GM23338 (cell line): ENCODE data around the gene CEP78. TPM values are rescaled to one million over a fixed set of nuclear protein-coding genes. Genes with fewer than 3 reads are reported as not detected.

Experiments used
- ATAC-seq: fragments of 200-7000 bp; cut with Tn5 transposase; 3 replicates; pipeline ENCODE4 v1.9.1; 2020
- DNase-seq: peaks from one replicate; pipeline ENCODE4 v3.0.0-alpha.2; 2015; ENCODE audit warnings: low spot score
- H2AFZ ChIP-seq: fragments of 200-600 bp; sonication (generic); 2 replicates; pipeline ENCODE4 v1.8.0; 2016; ENCODE audit warnings: antibody characterized with exemption, mild to moderate bottlenecking, moderate library complexity
- H3F3A ChIP-seq: fragments of 200-600 bp; sonication (generic); replicated peaks from 2 replicates; pipeline ENCODE4 v1.8.0; 2017; ENCODE audit warnings: antibody characterized with exemption, mixed run types, low read depth
- H3K27ac ChIP-seq: fragments of 200-600 bp; sonication (generic); 2 replicates; pipeline ENCODE4 v1.6.1; 2016; ENCODE audit warnings: low read depth
- H3K27me3 ChIP-seq: fragments of 200-600 bp; sonication (generic); 2 replicates; pipeline ENCODE4 v1.8.0; 2016; ENCODE audit warnings: mild to moderate bottlenecking, mixed run types, moderate library complexity; ENCODE audit not compliant: insufficient read depth
- H3K36me3 ChIP-seq: fragments of 200-600 bp; sonication (generic); 2 replicates; pipeline ENCODE4 v1.8.0; 2016; ENCODE audit warnings: mild to moderate bottlenecking; ENCODE audit not compliant: insufficient read depth
- H3K4me1 ChIP-seq: fragments of 200-600 bp; sonication (generic); 2 replicates; pipeline ENCODE4 v1.8.0; 2016; ENCODE audit warnings: mild to moderate bottlenecking, moderate library complexity; ENCODE audit not compliant: insufficient read depth
- H3K4me2 ChIP-seq: fragments of 200-600 bp; sonication (generic); 2 replicates; pipeline ENCODE4 v1.7.1; 2017; ENCODE audit warnings: mixed run types
- H3K4me3 ChIP-seq: fragments of 200-600 bp; sonication (generic); 2 replicates; pipeline ENCODE4 v1.6.1; 2016; ENCODE audit warnings: mixed run types
- H3K79me2 ChIP-seq: fragments of 200-600 bp; sonication (generic); replicated peaks from 2 replicates; pipeline ENCODE4 v1.8.0; 2017; ENCODE audit warnings: mild to moderate bottlenecking; ENCODE audit not compliant: insufficient read depth
- H3K9me2 ChIP-seq: fragments of 200-600 bp; sonication (generic); 2 replicates; pipeline ENCODE4 v1.8.0; 2017; ENCODE audit not compliant: insufficient read depth
- H4K20me1 ChIP-seq: fragments of 200-600 bp; sonication (generic); replicated peaks from 2 replicates; pipeline ENCODE4 v1.8.0; 2017; ENCODE audit warnings: mild to moderate bottlenecking; ENCODE audit not compliant: insufficient read depth
- H3K27ac Mint-ChIP-seq: 2 replicates; pipeline ENCODE4 v1.8.0; 2020; ENCODE audit warnings: inconsistent platforms, mild to moderate bottlenecking, moderate library complexity, mixed read lengths
- H3K27me3 Mint-ChIP-seq: 3 replicates; pipeline ENCODE4 v1.8.0; 2022; ENCODE audit warnings: low read depth, mild to moderate bottlenecking, moderate library complexity, mixed read lengths, inconsistent platforms; ENCODE audit not compliant: insufficient read depth, poor library complexity
- H3K36me3 Mint-ChIP-seq: 3 replicates; pipeline ENCODE4 v1.8.0; 2021; ENCODE audit warnings: low read depth, mild to moderate bottlenecking, inconsistent platforms, moderate library complexity, mixed read lengths
- H3K4me1 Mint-ChIP-seq: 3 replicates; pipeline ENCODE4 v1.8.0; 2020; ENCODE audit warnings: mild to moderate bottlenecking, inconsistent platforms, mixed read lengths
- H3K4me3 Mint-ChIP-seq: 3 replicates; pipeline ENCODE4 v1.8.0; 2021; ENCODE audit warnings: moderate library complexity, mild to moderate bottlenecking, inconsistent platforms, mixed read lengths
- H3K9me3 Mint-ChIP-seq: 3 replicates; pipeline ENCODE4 v1.8.0; 2020; ENCODE audit warnings: moderate library complexity, mild to moderate bottlenecking, inconsistent platforms, mixed read lengths
- CREB1 ChIP-seq: fragments of 250-450 bp; sonication (Bioruptor Pico); IDR thresholded peaks from 2 replicates; pipeline ENCODE4 v1.5.0; 2020; ENCODE audit warnings: low read depth, mild to moderate bottlenecking, moderate library complexity
- EZH2phosphoT487 ChIP-seq: fragments of 200-600 bp; sonication (generic); IDR thresholded peaks from one replicate; pipeline ENCODE4 v1.8.1; 2018; ENCODE audit warnings: antibody characterized with exemption; ENCODE audit not compliant: unreplicated experiment
- JUNB ChIP-seq: IDR thresholded peaks from one replicate; pipeline ENCODE4 v1.6.1; 2016; ENCODE audit warnings: antibody characterized with exemption; ENCODE audit not compliant: unreplicated experiment
- NANOG ChIP-seq: IDR thresholded peaks from 2 replicates; pipeline ENCODE4 v1.6.1; 2016; ENCODE audit warnings: antibody characterized with exemption, borderline replicate concordance
- POLR2AphosphoS5 ChIP-seq: IDR thresholded peaks from 2 replicates; pipeline ENCODE4 v1.6.1; 2016; ENCODE audit warnings: antibody characterized with exemption, low read depth
- STAT1 ChIP-seq: IDR thresholded peaks from one replicate; pipeline ENCODE4 v1.6.1; 2016; ENCODE audit warnings: antibody characterized with exemption; ENCODE audit not compliant: unreplicated experiment
- ZNF114 ChIP-seq: fragments of 250-450 bp; sonication (Bioruptor Pico); IDR thresholded peaks from 2 replicates; pipeline ENCODE4 v1.5.0; 2020; ENCODE audit warnings: mild to moderate bottlenecking, moderate library complexity
- polyA plus RNA-seq: library from polyadenylated mRNA; unstranded; fragments of >200 nt; fragmentation: Nextera tagmentation; extraction: Ambion mirVana; gene quantifications from 2 replicates; pipeline ENCODE4 v1.2.1, GENCODE V29; 2016
- total RNA-seq: library from RNA; depleted of rRNA; stranded (reverse); fragments of >200 nt; shearing (Covaris generic); gene quantifications from 2 replicates; pipeline ENCODE4 v1.2.3, GENCODE V29; 2014
- TF ChIP-seq, protein P1 (sequence below): IDR thresholded peaks from 2 replicates; pipeline ENCODE4 v1.6.1; 2016; ENCODE audit warnings: antibody characterized with exemption
- TF ChIP-seq, protein P2 (sequence below), 2 experiments: fragments of 200-600 bp in 1 of 2; sonication (generic) in 1 of 2; conservative IDR thresholded peaks; 2 replicates each; pipeline versions ENCODE4 v1.5.1 to v1.6.1; 2016 to 2017; ENCODE audit warnings: antibody characterized with exemption in 2 of 2, low read depth in 2 of 2, mild to moderate bottlenecking in 2 of 2, moderate library complexity in 1 of 2
- TF ChIP-seq, protein P3 (sequence below): IDR thresholded peaks from one replicate; pipeline ENCODE4 v1.6.1; 2018; ENCODE audit warnings: antibody characterized with exemption; ENCODE audit not compliant: unreplicated experiment

The CEP78 gene
- total and polyA plus RNA-seq, 2 experiments from 2014 or later = 19.9 to 48.3 TPM

DNA sequence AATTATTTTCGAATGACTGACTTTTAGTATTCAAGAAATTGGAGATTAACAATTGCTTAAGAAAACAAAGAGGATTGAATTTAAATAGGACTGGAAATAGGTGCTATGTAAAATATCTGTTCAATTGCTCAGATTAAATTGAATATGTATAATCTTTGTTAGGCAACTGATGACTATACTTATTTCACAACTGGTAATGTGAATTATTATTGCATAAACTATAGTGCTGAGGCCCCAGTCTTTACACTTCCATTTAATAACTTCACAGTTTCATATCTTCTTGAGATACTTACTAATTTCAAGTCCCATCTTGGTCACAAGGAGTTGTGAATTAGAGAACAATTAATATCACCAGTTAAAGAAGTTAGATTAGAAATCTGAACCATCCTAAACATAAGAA is 16.7 kb downstream of the CEP78 start:
- Mint-ChIP-seq H3K27ac (no peak overlapping the region), H3K27me3 (no peaks in the 10 kb centered on the region), H3K4me3 (no peak overlapping the region), H3K36me3 (peaks cover 30% of the 10 kb centered on the region; the same call in 2 of the 3 replicates), H3K4me1 (no peaks in the 10 kb centered on the region), H3K9me3 (no peaks in the 10 kb centered on the region)
- Histone ChIP-seq H3K9me2 (no peaks in the 10 kb centered on the region), H3F3A (no peaks in the 10 kb centered on the region), H3K4me1 (no peaks in the 10 kb centered on the region), H3K4me2 (no peak overlapping the region), H3K27me3 (no peaks in the 10 kb centered on the region), H3K79me2 (no peaks in the 10 kb centered on the region), H3K36me3 (peaks cover 8% of the 10 kb centered on the region; the same call in 1 of the 2 replicates), H3K4me3 (no peak overlapping the region), H2AFZ (no peak overlapping the region), H3K27ac (no peak overlapping the region), H4K20me1 (no peaks in the 10 kb centered on the region)
- DNase-seq (no peak), ATAC-seq (no peak)
- TF ChIP-seq, protein P1, sequence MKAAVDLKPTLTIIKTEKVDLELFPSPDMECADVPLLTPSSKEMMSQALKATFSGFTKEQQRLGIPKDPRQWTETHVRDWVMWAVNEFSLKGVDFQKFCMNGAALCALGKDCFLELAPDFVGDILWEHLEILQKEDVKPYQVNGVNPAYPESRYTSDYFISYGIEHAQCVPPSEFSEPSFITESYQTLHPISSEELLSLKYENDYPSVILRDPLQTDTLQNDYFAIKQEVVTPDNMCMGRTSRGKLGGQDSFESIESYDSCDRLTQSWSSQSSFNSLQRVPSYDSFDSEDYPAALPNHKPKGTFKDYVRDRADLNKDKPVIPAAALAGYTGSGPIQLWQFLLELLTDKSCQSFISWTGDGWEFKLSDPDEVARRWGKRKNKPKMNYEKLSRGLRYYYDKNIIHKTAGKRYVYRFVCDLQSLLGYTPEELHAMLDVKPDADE = no peak
- TF ChIP-seq POLR2AphosphoS5 (no peak), EZH2phosphoT487 (no peak), ZNF114 (CRISPR knock-in tag) (no peak), JUNB (no peak)

DNA sequence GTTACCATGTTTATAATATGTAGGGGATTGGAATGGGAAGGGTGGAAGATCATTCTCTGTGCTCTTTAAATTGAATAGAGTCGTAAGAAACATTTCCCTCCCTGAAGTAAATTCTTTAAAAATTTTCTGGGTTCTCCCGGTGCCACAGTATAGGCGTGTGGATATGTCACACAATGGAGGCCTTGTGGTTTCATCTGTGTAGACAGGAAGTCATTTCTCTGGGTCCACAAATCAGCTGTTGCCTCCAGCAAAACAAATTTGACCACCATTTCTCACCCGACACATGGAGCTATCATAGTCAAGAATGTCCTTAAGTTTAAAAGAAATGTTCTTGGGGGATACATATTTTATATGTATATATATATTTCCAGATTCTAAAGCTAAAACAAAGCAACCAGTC is 17.4 kb downstream of the CEP78 start:
- H3K9me3 Mint-ChIP-seq = no peaks in the 10 kb centered on the region
- peaks cover 8% of the 10 kb centered on the region; the same call in 1 of the 2 replicates for H3K36me3 ChIP-seq
- no peaks in the 10 kb centered on the region for H3K27me3 Mint-ChIP-seq
- no peak for ATAC-seq
- peaks cover 29% of the 10 kb centered on the region; the same call in 2 of the 3 replicates for H3K36me3 Mint-ChIP-seq
- H3K27ac ChIP-seq = no peak overlapping the region
- no peak for DNase-seq
- H2AFZ ChIP-seq = no peak overlapping the region
- no peaks in the 10 kb centered on the region for H3K79me2 ChIP-seq
- no peaks in the 10 kb centered on the region for H3F3A ChIP-seq
- no peaks in the 10 kb centered on the region for H3K4me1 ChIP-seq
- no peaks in the 10 kb centered on the region for H3K4me1 Mint-ChIP-seq
- no peaks in the 10 kb centered on the region for H3K27me3 ChIP-seq
- H3K4me2 ChIP-seq = no peak overlapping the region
- no peaks in the 10 kb centered on the region for H4K20me1 ChIP-seq
- H3K4me3 Mint-ChIP-seq = no peak overlapping the region
- TF ChIP-seq, protein P2, sequence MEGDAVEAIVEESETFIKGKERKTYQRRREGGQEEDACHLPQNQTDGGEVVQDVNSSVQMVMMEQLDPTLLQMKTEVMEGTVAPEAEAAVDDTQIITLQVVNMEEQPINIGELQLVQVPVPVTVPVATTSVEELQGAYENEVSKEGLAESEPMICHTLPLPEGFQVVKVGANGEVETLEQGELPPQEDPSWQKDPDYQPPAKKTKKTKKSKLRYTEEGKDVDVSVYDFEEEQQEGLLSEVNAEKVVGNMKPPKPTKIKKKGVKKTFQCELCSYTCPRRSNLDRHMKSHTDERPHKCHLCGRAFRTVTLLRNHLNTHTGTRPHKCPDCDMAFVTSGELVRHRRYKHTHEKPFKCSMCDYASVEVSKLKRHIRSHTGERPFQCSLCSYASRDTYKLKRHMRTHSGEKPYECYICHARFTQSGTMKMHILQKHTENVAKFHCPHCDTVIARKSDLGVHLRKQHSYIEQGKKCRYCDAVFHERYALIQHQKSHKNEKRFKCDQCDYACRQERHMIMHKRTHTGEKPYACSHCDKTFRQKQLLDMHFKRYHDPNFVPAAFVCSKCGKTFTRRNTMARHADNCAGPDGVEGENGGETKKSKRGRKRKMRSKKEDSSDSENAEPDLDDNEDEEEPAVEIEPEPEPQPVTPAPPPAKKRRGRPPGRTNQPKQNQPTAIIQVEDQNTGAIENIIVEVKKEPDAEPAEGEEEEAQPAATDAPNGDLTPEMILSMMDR (conservative IDR thresholded peaks at IDR 0.05; ENCODE audit: low read depth in 2 of 2) = no peak
- TF ChIP-seq, protein P3, sequence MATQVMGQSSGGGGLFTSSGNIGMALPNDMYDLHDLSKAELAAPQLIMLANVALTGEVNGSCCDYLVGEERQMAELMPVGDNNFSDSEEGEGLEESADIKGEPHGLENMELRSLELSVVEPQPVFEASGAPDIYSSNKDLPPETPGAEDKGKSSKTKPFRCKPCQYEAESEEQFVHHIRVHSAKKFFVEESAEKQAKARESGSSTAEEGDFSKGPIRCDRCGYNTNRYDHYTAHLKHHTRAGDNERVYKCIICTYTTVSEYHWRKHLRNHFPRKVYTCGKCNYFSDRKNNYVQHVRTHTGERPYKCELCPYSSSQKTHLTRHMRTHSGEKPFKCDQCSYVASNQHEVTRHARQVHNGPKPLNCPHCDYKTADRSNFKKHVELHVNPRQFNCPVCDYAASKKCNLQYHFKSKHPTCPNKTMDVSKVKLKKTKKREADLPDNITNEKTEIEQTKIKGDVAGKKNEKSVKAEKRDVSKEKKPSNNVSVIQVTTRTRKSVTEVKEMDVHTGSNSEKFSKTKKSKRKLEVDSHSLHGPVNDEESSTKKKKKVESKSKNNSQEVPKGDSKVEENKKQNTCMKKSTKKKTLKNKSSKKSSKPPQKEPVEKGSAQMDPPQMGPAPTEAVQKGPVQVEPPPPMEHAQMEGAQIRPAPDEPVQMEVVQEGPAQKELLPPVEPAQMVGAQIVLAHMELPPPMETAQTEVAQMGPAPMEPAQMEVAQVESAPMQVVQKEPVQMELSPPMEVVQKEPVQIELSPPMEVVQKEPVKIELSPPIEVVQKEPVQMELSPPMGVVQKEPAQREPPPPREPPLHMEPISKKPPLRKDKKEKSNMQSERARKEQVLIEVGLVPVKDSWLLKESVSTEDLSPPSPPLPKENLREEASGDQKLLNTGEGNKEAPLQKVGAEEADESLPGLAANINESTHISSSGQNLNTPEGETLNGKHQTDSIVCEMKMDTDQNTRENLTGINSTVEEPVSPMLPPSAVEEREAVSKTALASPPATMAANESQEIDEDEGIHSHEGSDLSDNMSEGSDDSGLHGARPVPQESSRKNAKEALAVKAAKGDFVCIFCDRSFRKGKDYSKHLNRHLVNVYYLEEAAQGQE = no peak
- TF ChIP-seq CREB1 (CRISPR knock-in tag) (no peak), NANOG (no peak), JUNB (no peak), EZH2phosphoT487 (no peak), STAT1 (no peak)
- no peaks in the 10 kb centered on the region for H3K9me2 ChIP-seq
- no peak overlapping the region for H3K27ac Mint-ChIP-seq
- no peak overlapping the region for H3K4me3 ChIP-seq
